Aorta (tissue), 5 donors: Measurements from ENCODE around the gene GAB2. TPM values are rescaled to one million over a fixed set of nuclear protein-coding genes. Genes with fewer than 3 reads are reported as not detected.

Experiments used
- ATAC-seq: fragments of 200-7000 bp; cut with Tn5 transposase; one replicate; pipeline ENCODE4 v1.9.1; 2022; ENCODE audit warnings: moderate library complexity; ENCODE audit not compliant: low FRiP score
- DNase-seq, 2 donors: peaks; one replicate each; pipeline ENCODE4 v3.0.0-alpha.2; 2020
- H3K27ac ChIP-seq, 2 donors: one replicate each; pipeline ENCODE4 v1.5.1; 2013; ENCODE audit warnings: low read length in 2 of 2, mild to moderate bottlenecking in 2 of 2, moderate library complexity in 2 of 2, control low read depth in 1 of 2, inconsistent platforms in 1 of 2, low read depth in 1 of 2
- H3K27me3 ChIP-seq, 2 donors: one replicate each; pipeline ENCODE4 v1.6.1; 2013; ENCODE audit warnings: control low read depth in 1 of 2, low read length in 1 of 2, mild to moderate bottlenecking in 1 of 2, moderate library complexity in 1 of 2; ENCODE audit not compliant: insufficient read depth in 2 of 2, control insufficient read depth in 1 of 2
- H3K36me3 ChIP-seq, 2 donors: one replicate each; pipeline ENCODE4 v1.6.1; 2013; ENCODE audit warnings: control low read depth in 1 of 2, low read length in 1 of 2, mild to moderate bottlenecking in 1 of 2; ENCODE audit not compliant: insufficient read depth in 2 of 2, control insufficient read depth in 1 of 2
- H3K4me1 ChIP-seq, 2 donors: one replicate each; pipeline ENCODE4 v1.6.1; 2013; ENCODE audit warnings: low read length in 2 of 2, control low read depth in 1 of 2, mild to moderate bottlenecking in 1 of 2, moderate library complexity in 1 of 2; ENCODE audit not compliant: insufficient read depth in 2 of 2, control insufficient read depth in 1 of 2
- H3K4me3 ChIP-seq, 2 donors: one replicate each; pipeline ENCODE4 v1.5.1; 2013; ENCODE audit warnings: low read length in 2 of 2, control low read depth in 1 of 2, mild to moderate bottlenecking in 1 of 2
- H3K9me3 ChIP-seq: one replicate; pipeline ENCODE4 v1.6.1; 2013; ENCODE audit warnings: mild to moderate bottlenecking, low read length; ENCODE audit not compliant: control insufficient read depth
- WGBS, 2 donors: extraction: QIAGEN DNeasy Blood & Tissue Kit; methylation state at CpG; one replicate each; pipeline ENCODE4 v1.1.7; 2013; 5-methylcytosine and 5-hydroxymethylcytosine counted together
- intact Hi-C, 2 donors: fragments of 100-400 bp; cut with DNase I; formaldehyde crosslinking; loops; one replicate each; pipeline versions ENCODE4 v1.14.2 to v1.15.0; 2022
- polyA plus RNA-seq, 2 donors: library from polyadenylated mRNA; stranded (reverse); fragments of 200-250 nt; gene quantifications; one replicate each; pipeline ENCODE4 v1.2.3, GENCODE V29; 2013
- total RNA-seq, 2 donors: library from RNA; stranded (reverse); fragmentation: NEBNext Ultra II Directional; extraction: Animal tissue kit (Norgen Biotek cat#: 25700); gene quantifications; one replicate each; pipeline ENCODE4 v1.2.1, GENCODE V29; 2021
- donor health status: healthy with polysubstance abuse.
- donor health status: Bipolar disorder and iron deficiency.
- donor health status: DM: no; HTN: no; CAD: no.
- donor health status: DM: no; HTN: no; CAD: no.
- donor health status: DM: yes; HTN: yes; CAD: no.

Gene GAB2
- total and polyA plus RNA-seq, 4 donors, result 19.3 to 82.6 (median 55.2) TPM

GRCh38 chr11:78386215-78386941 is 31.2 kb downstream of the GAB2 start:
- Histone ChIP-seq H3K36me3 (peaks cover 0 to 6% of the 10 kb centered on the region in 2 donors), H3K27me3 (no peaks in the 10 kb centered on the region), H3K9me3 (peaks cover 3% of the 10 kb centered on the region), H3K27ac (no peak overlapping the region), H3K4me1 (peaks cover 2 to 5% of the 10 kb centered on the region in 2 donors), H3K4me3 (no peak overlapping the region)
- intact Hi-C loops, result no loop called here
- 93 to 96% methylated on average over 3 of the region's 3 CpGs for WGBS, 2 donors
- ATAC-seq (no peak), DNase-seq (no peak)

- intact Hi-C loops, result no loop called here
- Histone ChIP-seq H3K4me3 (no peak overlapping the region), H3K27me3 (no peaks in the 10 kb centered on the region), H3K9me3 (peaks cover 3% of the 10 kb centered on the region), H3K27ac (no peak overlapping the region), H3K4me1 (peaks cover 2 to 5% of the 10 kb centered on the region in 2 donors), H3K36me3 (peaks cover 0 to 6% of the 10 kb centered on the region in 2 donors)
- ATAC-seq (no peak), DNase-seq (no peak)
- WGBS, 2 donors, result 97 to 100% methylated on average over 1 of the region's 1 CpG
Measured at GRCh38 chr11:78385205-78385604, 32.4 kb downstream of the GAB2 start.

- H3K9me3 ChIP-seq, result peaks cover 3% of the 10 kb centered on the region
- peaks cover 2 to 10% of the 10 kb centered on the region in 2 donors for H3K4me1 ChIP-seq
- WGBS, 2 donors, result 79 to 85% methylated on average over 4 of the region's 4 CpGs
- DNase-seq (no peak), ATAC-seq (no peak)
- H3K27ac ChIP-seq, result no peak overlapping the region
- no peaks in the 10 kb centered on the region for H3K27me3 ChIP-seq
- intact Hi-C loops, result no loop called here
- peaks cover 0 to 6% of the 10 kb centered on the region in 2 donors for H3K36me3 ChIP-seq
- no peak overlapping the region for H3K4me3 ChIP-seq
Measured at GRCh38 chr11:78384231-78384630, 33.4 kb downstream of the GAB2 start.

- intact Hi-C loops, result no loop called here
- no peak for DNase-seq
- Histone ChIP-seq H3K9me3 (peaks cover 3% of the 10 kb centered on the region), H3K4me1 (peaks cover 0 to 11% of the 10 kb centered on the region in 2 donors), H3K36me3 (peaks cover 0 to 6% of the 10 kb centered on the region in 2 donors), H3K27ac (no peak overlapping the region), H3K27me3 (no peaks in the 10 kb centered on the region), H3K4me3 (no peak overlapping the region)
- 73 to 76% methylated on average over 4 of the region's 4 CpGs for WGBS, 2 donors
- no peak for ATAC-seq
Measured at GRCh38 chr11:78381865-78382264, 35.8 kb downstream of the GAB2 start.

- no peak for DNase-seq
- 53 to 65% methylated on average over 5 of the region's 5 CpGs for WGBS, 2 donors
- no peak for ATAC-seq
- no peak overlapping the region for H3K4me3 ChIP-seq
- no peak overlapping the region for H3K27ac ChIP-seq
- H3K9me3 ChIP-seq, result peaks cover 3% of the 10 kb centered on the region
- intact Hi-C loops, result no loop called here
- peaks cover 0 to 11% of the 10 kb centered on the region in 2 donors for H3K4me1 ChIP-seq
- no peaks in the 10 kb centered on the region for H3K27me3 ChIP-seq
- peaks cover 0 to 6% of the 10 kb centered on the region in 2 donors for H3K36me3 ChIP-seq
Measured at GRCh38 chr11:78380615-78381051, 37.0 kb downstream of the GAB2 start.

GRCh38 chr11:78379039-78379670 is 38.5 kb downstream of the GAB2 start:
- H3K9me3 ChIP-seq, result peaks cover 2% of the 10 kb centered on the region
- H3K4me1 ChIP-seq, result peaks cover 0 to 12% of the 10 kb centered on the region in 2 donors
- 83 to 85% methylated on average over 3 of the region's 3 CpGs for WGBS, 2 donors
- H3K4me3 ChIP-seq, result no peak overlapping the region
- intact Hi-C loops, result no loop called here
- H3K27ac ChIP-seq, result no peak overlapping the region
- ATAC-seq (no peak), DNase-seq (no peak)
- H3K27me3 ChIP-seq, result no peaks in the 10 kb centered on the region
- H3K36me3 ChIP-seq, result peaks cover 0 to 1% of the 10 kb centered on the region in 2 donors

- Histone ChIP-seq H3K36me3 (no peaks in the 10 kb centered on the region), H3K27me3 (no peaks in the 10 kb centered on the region), H3K4me1 (peaks cover 2 to 17% of the 10 kb centered on the region in 2 donors), H3K4me3 (no peak overlapping the region), H3K9me3 (no peaks in the 10 kb centered on the region), H3K27ac (no peak overlapping the region)
- intact Hi-C loops, result no loop called here
- DNase-seq, result no peak
- WGBS, 2 donors, result 92 to 93% methylated on average over 9 of the region's 9 CpGs
- ATAC-seq, result no peak
Measured at GRCh38 chr11:78377625-78378418, 39.8 kb downstream of the GAB2 start.

- Histone ChIP-seq H3K27me3 (no peaks in the 10 kb centered on the region), H3K36me3 (no peaks in the 10 kb centered on the region), H3K27ac (no peak overlapping the region), H3K4me1 (peaks cover 7 to 13% of the 10 kb centered on the region in 2 donors), H3K4me3 (no peak overlapping the region), H3K9me3 (no peaks in the 10 kb centered on the region)
- 98 to 99% methylated on average over 3 of the region's 3 CpGs for WGBS, 2 donors
- intact Hi-C loops, result no loop called here
- DNase-seq (no peak), ATAC-seq (no peak)
Measured at GRCh38 chr11:78376858-78377257, 40.8 kb downstream of the GAB2 start.
